ENCODE measurements around the gene HMOX2. TPM values are rescaled to one million over a fixed set of nuclear protein-coding genes. Genes with fewer than 3 reads are reported as not detected.

The HMOX2 gene
- total RNA-seq, 1 donor from 2014 or later = 39.6 TPM

DNA sequence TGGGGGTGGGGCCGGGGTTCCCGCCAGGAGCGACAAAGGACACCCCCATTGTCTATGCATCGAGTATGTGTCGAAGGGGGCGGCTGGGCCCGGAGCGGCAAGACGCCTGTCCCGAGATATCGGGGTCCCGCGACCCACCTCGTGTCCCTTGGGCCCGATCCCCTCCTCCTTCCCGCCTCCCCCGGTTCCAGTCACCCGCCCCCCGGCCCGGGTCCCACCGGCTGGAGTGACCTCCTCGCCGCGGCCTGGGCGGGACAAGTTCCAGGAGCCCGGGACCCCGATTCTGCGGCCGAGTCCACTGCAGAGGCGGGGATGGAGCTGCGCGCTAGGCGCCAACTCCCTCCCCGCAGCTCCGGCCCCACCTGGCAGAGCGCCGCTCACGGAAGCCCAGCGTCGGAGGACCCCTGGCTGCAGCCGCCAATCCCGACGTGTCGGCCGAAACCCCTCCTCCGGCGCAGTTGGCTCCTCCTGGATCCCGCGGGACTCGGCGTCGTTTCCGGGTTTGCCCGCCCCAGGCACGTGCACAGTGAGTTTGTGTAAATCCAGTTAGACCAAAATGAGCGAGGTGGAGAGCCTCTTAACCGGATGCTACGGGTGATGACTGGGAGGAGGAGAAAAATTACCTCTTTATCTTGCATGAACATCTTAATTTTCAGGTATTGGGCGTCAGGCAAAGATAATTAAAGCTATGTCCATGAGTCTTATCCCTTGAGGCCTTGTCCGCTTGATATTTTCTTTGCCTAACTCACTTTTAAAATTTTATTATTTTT, 1.8 kb upstream of the HMOX2 start, which contains the start of gene NMRAL1:
Gene NMRAL1, minus strand, starts transcription at position 434 of the 770 bp plus-strand sequence. CDS start 493 bp downstream, outside the sequence.
- Mint-ChIP-seq H3K4me3 (peak within 1 kb of the TSS; percentile 86), H3K36me3 (ENCODE audit: low read depth) (peaks cover 7% of the 10 kb centered on the region), H3K27me3 (ENCODE audit: low read depth) (peaks cover 4% of the 10 kb centered on the region), H3K27ac (ENCODE audit: unreplicated experiment) (peak within 1 kb of the TSS; percentile 45), H3K4me1 (peaks cover 33% of the 10 kb centered on the region), H3K9me3 (peaks cover 6% of the 10 kb centered on the region)
- DNase-seq (ENCODE audit: low read depth, low spot score) = peak; percentile 75
- TF ChIP-seq, protein P1, sequence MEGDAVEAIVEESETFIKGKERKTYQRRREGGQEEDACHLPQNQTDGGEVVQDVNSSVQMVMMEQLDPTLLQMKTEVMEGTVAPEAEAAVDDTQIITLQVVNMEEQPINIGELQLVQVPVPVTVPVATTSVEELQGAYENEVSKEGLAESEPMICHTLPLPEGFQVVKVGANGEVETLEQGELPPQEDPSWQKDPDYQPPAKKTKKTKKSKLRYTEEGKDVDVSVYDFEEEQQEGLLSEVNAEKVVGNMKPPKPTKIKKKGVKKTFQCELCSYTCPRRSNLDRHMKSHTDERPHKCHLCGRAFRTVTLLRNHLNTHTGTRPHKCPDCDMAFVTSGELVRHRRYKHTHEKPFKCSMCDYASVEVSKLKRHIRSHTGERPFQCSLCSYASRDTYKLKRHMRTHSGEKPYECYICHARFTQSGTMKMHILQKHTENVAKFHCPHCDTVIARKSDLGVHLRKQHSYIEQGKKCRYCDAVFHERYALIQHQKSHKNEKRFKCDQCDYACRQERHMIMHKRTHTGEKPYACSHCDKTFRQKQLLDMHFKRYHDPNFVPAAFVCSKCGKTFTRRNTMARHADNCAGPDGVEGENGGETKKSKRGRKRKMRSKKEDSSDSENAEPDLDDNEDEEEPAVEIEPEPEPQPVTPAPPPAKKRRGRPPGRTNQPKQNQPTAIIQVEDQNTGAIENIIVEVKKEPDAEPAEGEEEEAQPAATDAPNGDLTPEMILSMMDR (conservative IDR thresholded peaks at IDR 0.05) = no peak

- no peak for DNase-seq (ENCODE audit: low read depth, low spot score)
- Mint-ChIP-seq H3K9me3 (peaks cover 6% of the 10 kb centered on the region), H3K27ac (ENCODE audit: unreplicated experiment) (no peak overlapping the region), H3K27me3 (ENCODE audit: low read depth) (peaks cover 4% of the 10 kb centered on the region), H3K36me3 (ENCODE audit: low read depth) (peaks cover 7% of the 10 kb centered on the region), H3K4me3 (peak overlapping the region; percentile 80), H3K4me1 (peaks cover 36% of the 10 kb centered on the region)
- TF ChIP-seq, protein P1 (conservative IDR thresholded peaks at IDR 0.05) = peak; percentile 43
These were observed 1.8 kb downstream of the HMOX2 start for GRCh38 chr16:4477966-4478365.

DNA sequence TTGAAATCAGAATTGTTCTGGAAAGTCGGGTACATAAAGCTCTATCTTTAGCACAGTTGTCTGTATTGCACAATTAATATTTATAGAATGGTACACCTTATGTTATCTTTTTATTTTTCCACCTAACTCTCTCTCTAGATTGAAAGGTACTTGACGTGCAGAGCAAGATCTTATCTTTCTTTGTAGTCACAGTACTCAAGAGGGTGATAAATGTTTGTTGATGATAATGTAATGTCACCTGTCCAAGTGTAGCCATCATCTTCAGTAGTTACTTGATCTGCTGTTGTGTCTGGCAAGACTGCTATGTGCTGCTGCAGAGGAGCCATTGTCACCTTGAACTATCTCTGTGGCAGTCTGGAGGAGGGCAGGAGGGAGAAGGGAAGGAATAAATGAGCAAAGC, 5.3 kb downstream of the HMOX2 start:
- no peaks in the 10 kb centered on the region for H3K9me3 Mint-ChIP-seq
- H3K27ac Mint-ChIP-seq (ENCODE audit: unreplicated experiment) = no peak overlapping the region
- peaks cover 25% of the 10 kb centered on the region for H3K4me1 Mint-ChIP-seq

DNA sequence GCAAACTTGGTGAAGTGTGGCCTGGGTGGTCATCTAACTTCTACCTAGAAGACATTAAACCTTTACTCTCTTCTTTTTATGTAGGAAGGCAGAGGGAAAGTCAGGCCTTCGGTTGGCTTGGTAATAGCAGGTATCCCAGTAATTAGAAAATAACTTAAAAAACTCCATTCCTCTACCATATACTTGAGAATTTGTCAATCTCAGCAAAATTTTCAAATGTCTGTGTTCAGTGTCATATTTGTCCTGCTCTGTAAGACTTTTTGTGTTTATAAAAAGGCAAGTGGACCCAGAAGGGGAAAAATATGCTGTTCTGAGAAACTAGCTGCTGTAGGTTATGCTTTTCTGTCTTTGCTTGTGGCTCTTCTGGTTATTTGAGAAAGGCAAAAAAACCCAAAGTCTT, 5.8 kb downstream of the HMOX2 start:
- H3K27ac Mint-ChIP-seq (ENCODE audit: unreplicated experiment) = no peak overlapping the region
- no peaks in the 10 kb centered on the region for H3K27me3 Mint-ChIP-seq (ENCODE audit: low read depth)
- H3K4me3 Mint-ChIP-seq = peak overlapping the region; percentile 21
- TF ChIP-seq, protein P1 (conservative IDR thresholded peaks at IDR 0.05) = no peak
- DNase-seq (ENCODE audit: low read depth, low spot score) = no peak
- no peaks in the 10 kb centered on the region for H3K36me3 Mint-ChIP-seq (ENCODE audit: low read depth)
- H3K9me3 Mint-ChIP-seq = no peaks in the 10 kb centered on the region
- H3K4me1 Mint-ChIP-seq = peaks cover 23% of the 10 kb centered on the region

More for the DNA sequence above, 5.3 kb downstream of the HMOX2 start:
- no peaks in the 10 kb centered on the region for H3K36me3 Mint-ChIP-seq (ENCODE audit: low read depth)
- no peak for DNase-seq (ENCODE audit: low read depth, low spot score)
- H3K4me3 Mint-ChIP-seq = no peak overlapping the region
- TF ChIP-seq, protein P1 (conservative IDR thresholded peaks at IDR 0.05) = no peak
- no peaks in the 10 kb centered on the region for H3K27me3 Mint-ChIP-seq (ENCODE audit: low read depth)

DNA sequence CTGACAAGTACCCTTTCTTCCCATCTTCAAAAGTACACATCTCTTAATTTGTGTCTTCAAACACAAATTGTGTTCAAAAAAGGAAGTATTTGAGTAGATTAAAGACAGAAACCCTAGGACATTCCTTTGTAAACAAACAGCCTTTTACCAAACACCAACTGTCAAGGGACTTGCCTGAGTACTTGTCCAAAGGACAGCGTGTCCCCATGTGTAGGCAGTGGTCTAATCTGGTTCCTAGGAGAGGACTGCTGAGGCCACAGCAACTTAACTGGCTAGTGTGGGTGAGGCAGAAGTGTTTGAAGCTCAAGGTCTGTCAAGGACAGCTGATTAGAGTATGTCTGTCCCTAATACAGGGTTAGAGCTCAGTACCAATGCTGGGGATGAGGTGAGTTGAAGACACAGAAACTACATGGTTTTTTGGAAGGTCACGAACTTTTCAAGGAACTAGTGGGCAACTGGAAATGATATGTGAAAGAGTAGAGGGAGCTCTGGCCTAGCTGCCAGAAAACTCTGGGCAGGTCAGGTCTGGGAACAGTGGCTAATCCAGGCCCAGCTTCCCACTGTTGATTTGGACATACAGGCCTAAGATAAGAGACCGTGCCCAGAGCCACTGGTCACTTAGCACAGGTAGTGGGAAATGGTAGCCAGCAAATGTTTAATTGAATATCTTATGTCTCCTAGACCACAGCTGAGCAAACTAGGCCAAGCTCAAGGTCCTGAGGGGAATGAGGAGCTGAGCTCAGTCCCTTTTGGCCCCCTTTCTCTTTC, 10.1 kb downstream of the HMOX2 start:
- Mint-ChIP-seq H3K27me3 (ENCODE audit: low read depth) (no peaks in the 10 kb centered on the region), H3K4me1 (peaks cover 16% of the 10 kb centered on the region), H3K36me3 (ENCODE audit: low read depth) (no peaks in the 10 kb centered on the region), H3K4me3 (no peak overlapping the region), H3K27ac (ENCODE audit: unreplicated experiment) (no peak overlapping the region), H3K9me3 (no peaks in the 10 kb centered on the region)
- no peak for DNase-seq (ENCODE audit: low read depth, low spot score)
- TF ChIP-seq, protein P1 (conservative IDR thresholded peaks at IDR 0.05) = no peak

Measured in neural crest cell (in vitro differentiated cells).